Breast epithelium (tissue), 3 donors: ENCODE measurements around the gene BRPF3.

Experiments
- CTCF ChIP-seq, 3 donors: fragments of 450-650 bp; IDR thresholded peaks; one replicate each; pipeline ENCODE4 v1.5.1; 2016 to 2017; ENCODE audit warnings: antibody characterized with exemption in 3 of 3, mild to moderate bottlenecking in 3 of 3, moderate library complexity in 3 of 3
- POLR2A ChIP-seq: fragments of 450-650 bp; IDR thresholded peaks from one replicate; pipeline ENCODE4 v1.6.1; 2016; ENCODE audit warnings: antibody characterized with exemption, mild to moderate bottlenecking, moderate library complexity
- POLR2AphosphoS5 ChIP-seq, 3 donors: sonication (generic); formaldehyde crosslinking; IDR thresholded peaks; one replicate each; pipeline ENCODE4 v1.6.1; 2017; ENCODE audit warnings: antibody characterized with exemption in 3 of 3

DNA sequence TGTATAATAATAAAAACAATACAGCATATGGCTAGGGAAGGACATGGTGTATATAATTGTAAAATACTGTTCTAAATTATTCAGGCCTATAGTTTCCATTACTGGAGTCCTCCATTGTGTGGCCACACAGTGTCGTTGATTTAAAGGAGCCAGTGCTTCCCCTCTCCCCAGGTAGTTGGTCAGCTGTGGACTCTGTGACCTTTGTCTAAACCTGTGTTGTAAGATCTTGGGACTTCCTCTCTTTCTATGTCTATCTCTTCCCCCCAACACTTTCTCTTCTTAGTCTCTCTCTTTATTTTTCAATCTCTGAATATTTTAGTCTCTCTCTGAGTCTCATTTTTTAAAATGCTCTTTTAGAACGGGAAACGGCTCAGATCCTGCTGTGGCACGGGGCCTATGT, 35.6 kb downstream of the BRPF3 start:
- no peak for TF ChIP-seq CTCF (IDR thresholded peaks at IDR 0.05)
- TF ChIP-seq POLR2AphosphoS5 (IDR thresholded peaks at IDR 0.05), result no peak
- no peak for TF ChIP-seq POLR2A
